ENCODE results near the gene TTLL10. TPM values are rescaled to one million over a fixed set of nuclear protein-coding genes. Genes with fewer than 3 reads are reported as not detected.

Gene TTLL10
- total RNA-seq, 4 donors from 2014 or later, result not detected

GRCh38 chr1:1181129-1181937 is 7.7 kb downstream of the TTLL10 start:
- intact Hi-C loops (cut with DNase I; ENCODE audit: low total_unique reads), result no loop called here
- 89 to 90% methylated on average over 26 of the region's 26 CpGs for WGBS, 2 donors

GRCh38 chr1:1181938-1182410 is 8.3 kb downstream of the TTLL10 start:
- 77 to 82% methylated on average over 20 to 21 of the region's 21 CpGs for WGBS, 2 donors
- no peak for TF ChIP-seq CTCF (IDR thresholded peaks at IDR 0.05)
- TF ChIP-seq POLR2A (IDR thresholded peaks at IDR 0.05), result no peak
- H3K4me3 ChIP-seq (ENCODE audit: low read depth, poor library complexity, severe bottlenecking), result no peak overlapping the region
- no peak for DNase-seq (ENCODE audit: low spot score in 2 of 2)
- intact Hi-C loops (cut with DNase I; ENCODE audit: low total_unique reads), result no loop called here

More at GRCh38 chr1:1181129-1181937, 7.7 kb downstream of the TTLL10 start:
- TF ChIP-seq CTCF (IDR thresholded peaks at IDR 0.05) (no peak), POLR2A (IDR thresholded peaks at IDR 0.05) (no peak)
- no peak for DNase-seq (ENCODE audit: low spot score in 2 of 2)
- no peak overlapping the region for H3K4me3 ChIP-seq (ENCODE audit: low read depth, poor library complexity, severe bottlenecking)

DNA sequence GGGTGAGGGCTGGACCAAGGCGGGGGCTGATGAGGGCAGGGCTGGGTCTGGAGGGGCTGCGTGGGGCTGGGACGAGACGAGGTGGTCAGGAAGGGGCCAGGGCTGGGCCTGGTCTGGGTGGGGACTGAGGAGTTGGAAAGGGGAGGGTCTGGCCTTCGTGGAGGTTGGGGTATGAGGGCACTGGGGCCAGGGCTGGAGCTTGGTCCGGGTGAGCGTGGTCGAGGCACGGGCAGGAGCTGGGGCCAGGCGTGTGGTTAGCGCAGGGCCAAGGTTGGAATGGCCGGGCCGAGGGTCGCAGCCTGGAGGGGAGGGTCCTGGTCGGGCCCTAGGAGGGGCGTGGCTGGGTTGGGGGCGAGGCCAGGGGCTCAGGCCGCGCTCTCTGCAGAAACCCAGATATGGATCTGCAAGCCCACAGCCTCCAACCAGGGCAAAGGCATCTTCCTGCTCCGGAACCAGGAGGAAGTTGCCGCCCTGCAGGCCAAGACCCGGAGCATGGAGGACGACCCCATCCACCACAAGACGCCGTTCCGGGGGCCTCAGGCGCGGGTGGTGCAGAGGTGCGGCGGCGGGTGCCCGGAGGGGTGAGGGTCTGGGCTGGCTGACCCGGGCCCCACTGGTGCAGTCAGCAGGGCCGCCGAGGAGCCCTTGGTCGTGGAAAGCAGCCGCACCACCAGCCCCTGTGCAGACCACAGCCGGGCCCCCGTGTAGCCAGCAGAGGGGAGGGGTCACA is 9.0 kb downstream of the TTLL10 start:
- intact Hi-C loops (cut with DNase I; ENCODE audit: low total_unique reads), result no loop called here
- DNase-seq (ENCODE audit: low spot score in 2 of 2), result no peak
- no peak overlapping the region for H3K4me3 ChIP-seq (ENCODE audit: low read depth, poor library complexity, severe bottlenecking)
- 66 to 73% methylated on average over 22 to 26 of the region's 39 CpGs for WGBS, 2 donors
- no peak for TF ChIP-seq CTCF (IDR thresholded peaks at IDR 0.05)
- TF ChIP-seq POLR2A (IDR thresholded peaks at IDR 0.05), result no peak

DNA sequence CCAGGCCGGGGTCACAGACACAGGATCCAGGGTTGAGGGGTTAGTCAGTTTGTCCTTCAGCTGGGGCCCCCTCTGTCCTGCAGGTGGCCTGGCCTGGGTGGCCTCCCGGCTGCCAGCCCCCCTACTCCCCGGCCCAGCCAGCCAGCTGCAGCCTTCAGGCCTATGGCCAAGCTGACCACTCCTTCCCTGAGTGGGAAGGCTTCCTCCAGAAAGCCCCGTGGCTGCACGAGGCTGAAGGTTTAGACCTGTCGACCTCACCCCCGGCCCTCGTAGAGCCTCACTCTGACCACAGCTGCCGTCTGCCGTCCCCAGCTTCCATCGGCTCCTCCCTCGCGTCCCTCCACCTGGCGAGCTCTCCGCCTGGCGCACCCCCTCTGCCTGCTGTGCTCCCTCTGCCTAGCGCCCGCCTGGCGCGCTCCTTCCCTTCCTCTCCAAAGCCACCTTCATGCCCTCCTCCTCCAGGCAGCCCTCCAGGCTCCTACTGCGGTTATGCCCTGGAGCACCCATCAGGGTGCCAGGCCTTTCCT is 9.6 kb downstream of the TTLL10 start:
- DNase-seq (ENCODE audit: low spot score in 2 of 2), result no peak
- intact Hi-C loops (cut with DNase I; ENCODE audit: low total_unique reads), result no loop called here
- TF ChIP-seq CTCF (IDR thresholded peaks at IDR 0.05) (no peak), POLR2A (IDR thresholded peaks at IDR 0.05) (no peak)

GRCh38 chr1:1183833-1184775 is 10.4 kb downstream of the TTLL10 start:
- intact Hi-C loops (cut with DNase I; ENCODE audit: low total_unique reads), result no loop called here
- DNase-seq (ENCODE audit: low spot score in 2 of 2), result no peak
- WGBS, 2 donors, result 74 to 83% methylated on average over 31 of the region's 33 CpGs
- H3K4me3 ChIP-seq (ENCODE audit: low read depth, poor library complexity, severe bottlenecking), result no peak overlapping the region
- TF ChIP-seq CTCF (IDR thresholded peaks at IDR 0.05) (no peak), POLR2A (IDR thresholded peaks at IDR 0.05) (no peak)

More for the DNA sequence above, 9.6 kb downstream of the TTLL10 start:
- WGBS, 2 donors, result 75 to 77% methylated on average over 20 to 21 of the region's 21 CpGs
- H3K4me3 ChIP-seq (ENCODE audit: low read depth, poor library complexity, severe bottlenecking), result no peak overlapping the region
